Medulla oblongata (tissue), 1 donor: ENCODE measurements around the gene TMEM229B.
A peak's percentile ranks its signal among the peaks of the same experiment; 100 is the strongest.

Experiments
- DNase-seq: peaks from one replicate; pipeline ENCODE4 v3.0.0-alpha.2; 2015; ENCODE audit errors: extremely low spot score

Gene TMEM229B

GRCh38 chr14:67487937-67488893 is at the start of gene TMEM229B:
Gene TMEM229B, minus strand, starts transcription at chr14:67488721. Its CDS starts 14,798 bp downstream, at chr14:67473923.
- DNase-seq = peak; percentile 66

DNA sequence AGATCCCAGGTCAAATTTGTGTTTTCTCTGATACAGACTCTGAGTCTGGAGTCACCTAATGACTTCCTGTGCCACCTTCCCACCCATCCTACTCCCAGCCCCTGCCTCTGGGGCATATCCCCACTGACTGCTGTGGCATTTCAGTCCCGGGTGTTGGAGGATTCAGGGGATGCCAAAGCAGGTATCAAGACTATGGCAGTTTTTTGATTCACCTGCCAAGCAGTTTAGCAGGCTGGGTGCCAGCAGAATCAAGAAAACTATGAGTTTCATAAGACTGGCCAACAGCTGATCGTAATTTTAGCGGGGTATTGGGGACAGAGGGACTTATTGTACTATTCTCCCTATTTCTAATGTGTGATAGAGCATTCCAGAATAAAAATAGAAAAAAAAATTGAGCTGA is 49.2 kb upstream of the TMEM229B start:
- DNase-seq = no peak

- no peak for DNase-seq
Measured at GRCh38 chr14:67536087-67536486, 47.6 kb upstream of the TMEM229B start.

DNA sequence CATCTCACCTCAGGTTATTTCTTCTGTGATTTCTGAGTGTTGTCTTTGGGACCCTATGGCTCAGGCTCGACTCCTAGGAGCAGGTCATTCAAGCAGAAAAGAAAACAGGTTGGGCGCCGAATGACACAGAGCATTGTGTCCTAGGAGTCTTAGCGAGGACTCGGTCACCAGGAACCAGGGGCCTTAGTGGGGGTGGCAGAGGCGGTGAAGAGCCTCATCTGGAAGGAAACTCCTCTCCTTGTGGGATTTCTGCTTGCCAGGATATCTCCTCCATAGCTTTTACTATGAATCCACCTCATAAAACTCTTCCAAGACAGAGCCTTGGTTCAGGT is 45.2 kb upstream of the TMEM229B start:
- no peak for DNase-seq

GRCh38 chr14:67532998-67533753 is 44.7 kb upstream of the TMEM229B start, which contains the start of gene PLEKHH1:
Gene PLEKHH1, plus strand, starts transcription at chr14:67533290. Its CDS starts 8,578 bp downstream, at chr14:67541868.
- DNase-seq = peak; percentile 93

- DNase-seq = no peak
Measured at GRCh38 chr14:67532606-67532997, 44.1 kb upstream of the TMEM229B start.

DNA sequence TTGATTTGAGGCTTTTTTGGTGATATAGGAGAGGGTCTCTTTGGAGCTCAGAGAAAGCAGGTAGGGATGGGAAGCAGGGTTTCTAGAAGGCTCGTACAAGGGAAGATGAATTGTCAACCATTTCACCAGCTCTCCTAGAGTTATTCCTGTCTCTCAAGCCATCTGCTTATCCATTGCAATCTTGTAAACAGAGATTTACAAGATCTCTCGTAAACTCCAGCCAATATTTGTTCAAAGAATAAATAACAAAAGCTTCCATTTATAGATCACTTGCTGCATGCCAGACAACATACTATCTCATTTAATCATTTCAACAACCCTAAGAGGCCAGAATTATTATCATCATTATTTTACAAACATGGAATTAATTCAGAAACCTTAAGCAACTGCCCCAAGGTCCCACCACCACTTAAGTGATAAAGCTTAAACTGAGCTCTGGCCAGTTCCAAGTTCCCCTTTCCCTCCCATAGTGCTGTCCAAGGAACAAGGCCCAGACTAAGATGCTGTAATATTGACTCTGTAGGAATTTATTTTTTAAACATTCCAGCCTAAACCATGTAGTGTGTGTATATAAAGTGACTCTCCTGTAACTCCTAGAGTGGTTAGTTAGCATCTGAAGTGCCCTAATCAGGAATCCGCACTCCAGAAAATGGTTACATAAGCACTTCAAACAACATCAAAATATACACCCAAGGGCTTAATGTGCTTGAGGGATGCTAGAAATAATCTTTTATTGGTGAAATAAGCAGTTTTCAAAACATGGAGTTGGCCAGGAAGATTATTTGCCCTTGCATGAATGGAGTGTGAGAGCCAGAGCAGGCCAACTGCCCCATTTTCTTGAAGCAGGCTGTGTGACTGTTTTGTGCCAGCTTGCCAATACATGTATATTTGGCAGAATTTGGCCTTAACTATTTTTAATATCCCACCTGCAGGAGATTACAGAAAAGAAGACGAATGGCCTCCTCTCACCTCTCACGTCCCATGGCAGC is 41.7 kb upstream of the TMEM229B start:
- no peak for DNase-seq

- DNase-seq = no peak
Measured at GRCh38 chr14:67528276-67528675, 39.8 kb upstream of the TMEM229B start.

- DNase-seq = no peak
Measured at GRCh38 chr14:67527756-67528155, 39.2 kb upstream of the TMEM229B start.

DNA sequence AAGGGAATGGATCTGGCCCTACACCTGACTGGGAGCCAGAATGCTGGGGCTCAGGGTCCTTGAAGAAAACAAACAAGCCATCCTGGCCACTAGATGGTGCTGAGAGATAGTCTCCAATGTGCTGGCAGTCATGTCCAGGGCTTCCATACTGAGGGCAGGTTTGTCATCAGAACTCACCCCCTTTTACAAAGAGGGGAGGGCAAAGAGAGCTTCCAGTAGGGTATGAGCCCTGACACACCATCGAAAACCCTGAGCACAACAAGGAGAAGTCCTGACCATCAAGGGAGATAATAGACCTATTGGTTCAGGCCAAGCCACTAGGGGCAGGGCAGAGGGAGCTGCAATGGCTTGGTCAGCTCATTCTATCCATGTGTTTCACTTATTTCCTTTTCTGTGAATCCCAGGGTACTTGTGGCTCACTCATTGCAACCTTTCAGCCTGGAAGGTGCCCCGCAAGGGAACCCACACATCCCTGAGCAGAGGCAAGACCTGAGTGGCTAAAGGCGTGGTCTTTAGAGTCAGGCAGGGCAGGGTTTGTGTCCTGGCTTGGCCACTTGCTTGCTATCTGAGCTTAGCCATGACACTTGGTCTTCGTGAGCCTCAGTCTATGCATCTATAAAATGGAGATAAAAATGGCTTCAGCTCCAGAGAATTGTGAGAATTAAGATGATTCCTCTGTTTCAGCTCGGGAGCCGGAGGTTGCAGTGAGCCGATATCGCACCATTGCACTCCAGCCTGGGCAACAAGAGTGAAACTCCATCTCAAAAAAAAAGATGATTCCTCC is 38.3 kb upstream of the TMEM229B start:
- peak; percentile 90 for DNase-seq

- DNase-seq = no peak
Measured at GRCh38 chr14:67526181-67526580, 37.7 kb upstream of the TMEM229B start.

- DNase-seq = no peak
Measured at GRCh38 chr14:67525389-67525788, 36.9 kb upstream of the TMEM229B start.

GRCh38 chr14:67524634-67524963 is 36.1 kb upstream of the TMEM229B start:
- DNase-seq = no peak

- no peak for DNase-seq
Measured at GRCh38 chr14:67523764-67524633, 35.5 kb upstream of the TMEM229B start.

- peak; percentile 80 for DNase-seq
Measured at GRCh38 chr14:67522270-67522669, 33.7 kb upstream of the TMEM229B start.

- DNase-seq = no peak
Measured at GRCh38 chr14:67520482-67520881, 32.0 kb upstream of the TMEM229B start.

DNA sequence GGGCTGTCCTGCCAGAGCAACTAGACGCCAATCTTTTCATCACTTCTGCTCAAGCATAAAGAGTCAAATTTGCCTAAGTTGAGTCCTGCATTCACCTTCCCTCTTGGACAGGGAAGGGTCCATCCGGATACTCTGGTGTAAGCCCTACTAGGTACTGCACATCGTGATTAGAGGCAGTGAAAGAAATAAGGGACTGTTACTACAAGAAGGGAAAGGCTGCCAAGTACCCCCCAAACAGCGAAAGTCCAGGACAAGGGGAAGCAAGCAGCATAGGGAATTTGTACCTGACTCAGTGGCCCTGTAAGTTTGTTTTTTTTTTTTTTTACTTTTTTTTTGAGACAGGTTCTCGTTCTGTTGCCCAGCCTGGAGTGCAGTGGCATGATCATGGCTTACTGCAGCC is 30.9 kb upstream of the TMEM229B start:
- no peak for DNase-seq

GRCh38 chr14:67517083-67517482 is 28.6 kb upstream of the TMEM229B start:
- DNase-seq = peak; percentile 86

- DNase-seq = peak; percentile 56
Measured at GRCh38 chr14:67516676-67517075, 28.2 kb upstream of the TMEM229B start.
